ENCODE measurements around the gene SIX1. TPM values are rescaled to one million over a fixed set of nuclear protein-coding genes. Genes with fewer than 3 reads are reported as not detected.

The SIX1 gene
- total RNA-seq, 2 experiments from 2014 or later = 0.47 to 0.89 TPM

DNA sequence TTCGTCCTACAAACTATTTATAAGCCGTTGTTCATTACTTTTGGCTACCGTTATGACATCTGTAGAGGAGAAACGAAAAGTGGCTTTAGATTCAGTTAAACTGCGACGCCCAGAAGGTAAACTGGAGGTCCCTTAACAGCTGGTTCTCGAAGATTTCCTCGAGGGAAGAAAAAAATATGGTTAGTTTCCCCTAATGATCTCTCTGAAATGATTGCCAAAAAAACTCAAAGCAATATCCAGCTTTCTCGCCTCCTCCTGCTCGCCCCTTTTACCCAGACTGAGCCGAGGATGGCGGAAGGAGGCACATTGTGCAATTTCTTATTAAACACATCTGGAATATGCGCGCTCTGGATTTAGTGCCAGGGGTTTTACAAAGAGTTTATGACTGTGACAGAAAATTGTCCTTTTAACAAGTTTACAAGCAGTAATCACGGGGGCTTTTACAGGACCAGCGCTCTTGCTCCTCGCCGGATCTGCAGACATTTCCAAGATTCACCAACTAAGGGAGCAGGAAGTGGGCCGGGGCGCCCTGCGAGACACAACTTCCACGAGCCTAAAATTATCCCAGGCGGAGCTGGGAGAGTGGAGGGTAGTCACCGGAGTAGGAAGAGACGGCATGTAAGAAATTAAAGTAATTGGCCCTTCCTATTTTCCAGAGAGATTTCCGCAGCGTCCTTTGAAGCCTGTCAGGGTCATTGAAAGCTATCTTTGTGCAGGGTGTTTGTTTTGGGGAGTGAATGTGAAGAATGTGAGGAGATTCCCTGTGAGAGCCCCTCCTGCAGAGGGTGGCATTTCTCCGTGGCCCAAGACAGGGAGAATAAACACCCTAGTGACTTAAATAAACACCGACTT is 5.6 kb downstream of the SIX1 start:
- Mint-ChIP-seq H3K9me3 (ENCODE audit: low read depth) (no peaks in the 10 kb centered on the region), H3K4me1 (peaks cover 32% of the 10 kb centered on the region), H3K27ac (no peak overlapping the region), H3K4me3 (no peak overlapping the region), H3K36me3 (peaks cover 2% of the 10 kb centered on the region), H3K27me3 (peaks cover 95% of the 10 kb centered on the region)
- ATAC-seq (no peak), DNase-seq (no peak)
- CTCF ChIA-PET = interaction anchor here (0.5 to 3.4 kb wide), 6 partner anchors 13 to 628 kb away, joined by 3 to 13 read pairs (median 4); partner anchors contain the start of genes SLC38A6 and TRMT5

DNA sequence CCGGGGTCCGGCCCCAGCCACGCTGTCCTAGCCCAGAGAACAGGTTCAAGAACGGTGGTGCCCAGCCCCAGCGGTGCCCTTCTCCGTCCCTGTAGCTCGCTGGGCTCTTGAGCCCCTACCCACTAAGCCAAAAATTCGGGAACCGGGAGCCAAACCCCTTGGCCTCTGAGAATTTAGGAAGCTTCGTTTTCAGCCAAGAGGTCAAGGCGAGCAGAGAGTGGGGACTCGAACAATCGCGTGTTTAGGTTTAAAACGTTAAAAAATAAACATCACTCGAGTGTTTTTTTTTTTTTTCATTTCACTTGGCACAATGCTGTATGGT is 6.2 kb downstream of the SIX1 start:
- no peak overlapping the region for H3K4me3 Mint-ChIP-seq

DNA sequence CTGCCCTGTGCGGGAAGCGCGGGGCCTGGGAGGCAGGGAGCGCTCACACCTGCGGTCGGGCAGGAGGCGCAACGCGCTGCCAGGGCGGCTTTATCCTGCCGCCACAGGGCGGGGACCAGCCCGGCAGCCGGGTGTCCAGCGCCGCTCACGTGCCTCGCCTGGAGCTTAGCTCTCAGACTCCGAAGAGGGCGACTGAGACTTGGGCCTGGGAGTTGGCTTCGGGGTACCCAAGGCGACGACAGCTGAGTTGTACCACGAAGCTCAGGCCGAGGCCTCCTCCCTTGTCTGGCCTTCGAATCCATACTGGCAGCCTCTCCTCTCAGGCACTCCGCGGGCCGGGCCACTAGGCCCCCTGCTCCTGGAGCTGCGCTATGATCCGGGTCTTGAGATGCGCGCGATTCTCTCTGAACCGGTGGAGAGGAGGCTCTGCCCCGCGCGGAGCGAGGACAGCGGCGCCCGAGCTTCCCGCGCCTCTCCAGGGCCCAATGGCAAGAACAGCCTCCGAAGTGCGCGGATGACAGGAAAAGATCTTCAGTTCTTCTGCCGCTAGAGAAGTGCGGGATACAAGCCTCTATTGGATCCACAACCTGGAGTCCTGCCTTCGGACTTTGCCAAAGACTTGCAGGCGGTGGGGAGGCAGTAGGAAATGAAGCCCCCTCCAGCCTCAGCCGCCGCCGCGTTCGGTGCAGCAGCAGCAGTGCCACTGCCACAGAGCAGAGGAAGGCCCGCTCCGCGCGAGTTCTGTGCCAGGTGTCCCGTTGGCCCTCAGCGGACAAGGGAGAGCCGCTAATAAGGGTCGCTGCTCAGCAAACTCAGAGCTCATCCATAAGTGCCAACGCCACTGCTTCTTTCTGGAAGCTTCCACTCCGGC is 6.8 kb downstream of the SIX1 start:
- H3K27me3 Mint-ChIP-seq = peaks cover 96% of the 10 kb centered on the region
- peaks cover 4% of the 10 kb centered on the region for H3K36me3 Mint-ChIP-seq
- peaks cover 30% of the 10 kb centered on the region for H3K4me1 Mint-ChIP-seq
- no peak for DNase-seq
- no peak overlapping the region for H3K27ac Mint-ChIP-seq
- CTCF ChIA-PET = interaction anchor here (0.8 to 3.4 kb wide), 5 partner anchors 14 to 616 kb away, joined by 3 to 13 read pairs (median 3); partner anchors contain the start of genes SLC38A6 and TRMT5
- no peaks in the 10 kb centered on the region for H3K9me3 Mint-ChIP-seq (ENCODE audit: low read depth)
- peak; percentile 30 for ATAC-seq
- H3K4me3 Mint-ChIP-seq = no peak overlapping the region

More for the DNA sequence above, 6.2 kb downstream of the SIX1 start:
- H3K27ac Mint-ChIP-seq = no peak overlapping the region
- CTCF ChIA-PET = interaction anchor here (0.8 to 3.4 kb wide), 4 partner anchors 14 to 616 kb away, joined by 3 to 13 read pairs (median 4); partner anchors contain the start of genes SLC38A6 and TRMT5
- peaks cover 34% of the 10 kb centered on the region for H3K4me1 Mint-ChIP-seq
- ATAC-seq (no peak), DNase-seq (no peak)
- H3K27me3 Mint-ChIP-seq = peaks cover 97% of the 10 kb centered on the region
- H3K36me3 Mint-ChIP-seq = peaks cover 4% of the 10 kb centered on the region
- H3K9me3 Mint-ChIP-seq (ENCODE audit: low read depth) = no peaks in the 10 kb centered on the region

DNA sequence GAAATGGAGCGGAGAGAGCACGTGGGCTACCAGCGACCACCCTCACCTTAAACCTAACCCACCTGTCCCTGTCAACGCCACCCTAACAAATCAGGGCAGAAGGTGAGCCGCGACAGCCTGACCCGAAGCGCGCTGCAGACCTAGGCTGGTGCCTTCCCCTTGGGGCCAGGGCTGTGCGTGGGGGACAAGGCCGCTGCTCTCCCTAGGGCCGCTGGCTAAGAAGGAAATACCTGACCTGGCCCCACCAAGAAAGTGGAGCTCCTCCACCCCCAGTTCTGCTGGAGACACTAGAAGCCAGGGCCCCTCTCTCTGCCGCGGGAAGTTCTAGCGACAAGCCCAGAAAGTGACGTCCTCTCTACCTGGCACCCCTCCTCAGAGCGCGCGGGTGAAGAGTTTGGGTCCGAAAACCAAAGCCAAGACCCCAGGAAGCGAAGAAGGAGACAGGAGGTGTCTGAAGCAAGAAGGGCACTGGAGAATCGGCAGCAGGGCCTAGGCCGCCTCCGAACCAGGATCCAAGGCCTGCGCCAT is 7.5 kb downstream of the SIX1 start:
- DNase-seq (no peak), ATAC-seq (no peak)
- H3K9me3 Mint-ChIP-seq (ENCODE audit: low read depth) = no peaks in the 10 kb centered on the region
- no peak overlapping the region for H3K4me3 Mint-ChIP-seq
- no peak overlapping the region for H3K27ac Mint-ChIP-seq
- peaks cover 27% of the 10 kb centered on the region for H3K4me1 Mint-ChIP-seq
- CTCF ChIA-PET = interaction anchor here (1.1 to 3.4 kb wide), 3 partner anchors 15 to 339 kb away, joined by 3 to 13 read pairs (median 4); partner anchors contain the start of genes SLC38A6 and TRMT5
- peaks cover 4% of the 10 kb centered on the region for H3K36me3 Mint-ChIP-seq
- peaks cover 95% of the 10 kb centered on the region for H3K27me3 Mint-ChIP-seq

DNA sequence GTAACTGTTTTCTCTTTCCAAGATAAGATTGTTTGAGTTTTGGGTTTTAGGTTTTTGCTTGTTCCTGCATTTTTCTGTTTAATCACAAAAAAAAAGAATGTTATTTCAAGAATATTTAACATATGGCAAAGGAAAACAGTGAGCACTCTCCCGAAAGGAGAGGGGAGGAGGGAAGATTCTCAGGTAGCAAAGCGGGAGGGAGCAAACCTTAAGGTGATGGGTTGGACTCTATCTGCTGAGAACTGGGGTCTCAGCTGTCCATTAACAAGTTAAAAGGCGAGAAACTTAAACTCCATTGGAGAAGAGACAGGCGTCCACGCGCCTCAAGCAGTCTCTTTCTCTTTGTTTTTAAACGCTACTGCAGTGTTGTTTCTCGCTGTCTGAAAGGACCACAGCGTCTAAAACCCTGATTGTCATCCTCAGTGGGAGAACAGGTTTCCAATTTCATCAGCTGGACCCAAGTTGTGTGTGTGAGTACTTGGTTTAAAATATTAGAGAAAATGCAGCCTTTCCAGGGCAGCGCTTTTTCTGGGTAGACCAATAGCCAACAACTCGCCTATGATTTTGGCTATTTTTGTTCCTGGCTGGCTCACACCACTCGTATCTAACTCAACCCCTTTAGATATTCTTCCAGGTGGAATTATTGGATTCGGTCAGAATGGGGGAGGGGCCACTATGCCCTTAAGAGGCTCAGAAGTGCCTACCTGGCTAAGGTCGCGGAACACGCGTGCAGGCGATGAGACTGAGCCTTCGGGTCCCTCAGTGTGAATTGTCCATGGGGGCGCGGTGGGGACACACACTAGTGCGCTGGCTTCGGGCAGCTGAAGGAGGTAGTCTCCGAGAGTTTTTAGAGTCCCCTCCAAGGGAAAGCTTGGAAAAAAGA is 8.2 kb downstream of the SIX1 start:
- no peak for DNase-seq
- Mint-ChIP-seq H3K9me3 (ENCODE audit: low read depth) (no peaks in the 10 kb centered on the region), H3K4me3 (no peak overlapping the region)

DNA sequence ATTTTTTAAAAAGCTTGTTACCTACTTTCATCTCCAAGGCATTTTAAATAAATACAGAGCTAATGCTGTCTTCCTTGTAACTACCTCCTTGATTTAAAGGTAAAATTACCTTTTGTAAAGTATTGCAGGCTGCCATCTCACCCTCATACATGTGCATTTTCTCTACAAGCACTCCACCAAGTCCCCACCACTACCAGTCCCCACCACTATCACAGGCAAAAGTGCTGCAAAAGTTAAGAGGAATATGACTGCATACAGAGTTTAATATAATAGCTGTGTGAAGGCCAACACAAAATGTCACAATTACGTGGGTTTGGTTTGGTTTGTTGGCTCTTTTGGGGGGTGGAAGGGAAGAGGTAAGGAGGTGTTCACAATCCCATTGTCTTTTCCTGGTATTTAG is 9.6 kb downstream of the SIX1 start:
- H3K9me3 Mint-ChIP-seq (ENCODE audit: low read depth) = no peaks in the 10 kb centered on the region
- H3K36me3 Mint-ChIP-seq = peaks cover 6% of the 10 kb centered on the region
- H3K27ac Mint-ChIP-seq = no peak overlapping the region
- ATAC-seq (no peak), DNase-seq (no peak)
- H3K27me3 Mint-ChIP-seq = peaks cover 95% of the 10 kb centered on the region
- peaks cover 21% of the 10 kb centered on the region for H3K4me1 Mint-ChIP-seq
- CTCF ChIA-PET = interaction anchor here (1.2 to 1.6 kb wide), 3 partner anchors 10 to 17 kb away, joined by 4 to 5 read pairs (median 4); no protein-coding TSS in a partner anchor
- H3K4me3 Mint-ChIP-seq = no peak overlapping the region

More for the DNA sequence above, 8.2 kb downstream of the SIX1 start:
- Mint-ChIP-seq H3K27ac (no peak overlapping the region), H3K36me3 (peaks cover 4% of the 10 kb centered on the region), H3K4me1 (peaks cover 27% of the 10 kb centered on the region), H3K27me3 (peaks cover 95% of the 10 kb centered on the region)
- CTCF ChIA-PET = interaction anchor here (0.8 to 1.6 kb wide), 2 partner anchors 11 to 382 kb away, joined by 3 to 4 read pairs; no protein-coding TSS in a partner anchor
- ATAC-seq = no peak

DNA sequence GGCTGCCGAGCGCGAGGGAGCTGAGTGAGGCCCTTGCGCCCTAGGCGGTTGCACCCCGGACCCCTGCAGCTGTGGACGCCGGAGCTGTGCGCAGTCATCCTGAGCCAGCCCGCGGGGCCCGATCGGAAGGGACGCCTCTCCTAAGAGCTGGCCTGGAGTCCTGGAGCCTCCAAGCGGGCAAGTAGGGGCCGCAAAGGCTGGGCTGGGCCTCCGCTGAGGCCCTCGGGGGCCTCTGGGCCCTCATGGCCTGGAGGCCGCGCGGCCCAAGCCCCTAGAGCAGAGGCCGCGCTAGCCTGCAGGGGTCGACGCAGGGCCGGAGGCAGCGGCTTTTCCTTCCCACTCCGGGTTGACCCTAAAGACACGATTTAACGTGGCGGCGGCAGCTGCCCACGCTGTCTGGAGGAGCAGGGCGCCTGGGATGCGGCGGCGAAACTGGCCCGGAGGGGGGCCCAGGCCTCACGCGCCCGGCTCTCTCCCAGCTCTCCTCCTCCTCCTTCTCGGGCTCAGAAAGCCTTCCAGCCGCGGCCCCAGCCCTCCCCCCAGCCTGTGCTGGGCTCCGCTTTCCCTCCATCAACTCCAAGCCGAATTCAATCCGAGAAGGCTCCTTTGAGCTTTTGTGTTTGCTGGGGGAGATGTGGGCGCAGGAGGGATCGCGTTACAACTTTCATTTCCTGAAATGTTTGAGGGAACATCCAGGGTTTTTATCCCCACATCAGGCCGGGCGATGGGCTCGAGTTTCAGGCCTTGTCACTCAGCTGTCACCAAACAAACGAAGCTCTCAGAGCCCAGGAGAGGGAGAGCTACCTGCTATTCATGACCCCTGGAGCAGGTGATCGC is 11.6 kb downstream of the SIX1 start:
- Mint-ChIP-seq H3K4me3 (no peak overlapping the region), H3K9me3 (ENCODE audit: low read depth) (no peaks in the 10 kb centered on the region), H3K27me3 (peaks cover 77% of the 10 kb centered on the region), H3K36me3 (peaks cover 4% of the 10 kb centered on the region), H3K4me1 (peaks cover 19% of the 10 kb centered on the region), H3K27ac (no peak overlapping the region)
- no peak for ATAC-seq
- CTCF ChIA-PET = interaction anchor here (0.8 to 1.7 kb wide), 6 partner anchors 10 to 38 kb away, joined by 3 to 6 read pairs (median 4); no protein-coding TSS in a partner anchor
- DNase-seq = no peak

DNA sequence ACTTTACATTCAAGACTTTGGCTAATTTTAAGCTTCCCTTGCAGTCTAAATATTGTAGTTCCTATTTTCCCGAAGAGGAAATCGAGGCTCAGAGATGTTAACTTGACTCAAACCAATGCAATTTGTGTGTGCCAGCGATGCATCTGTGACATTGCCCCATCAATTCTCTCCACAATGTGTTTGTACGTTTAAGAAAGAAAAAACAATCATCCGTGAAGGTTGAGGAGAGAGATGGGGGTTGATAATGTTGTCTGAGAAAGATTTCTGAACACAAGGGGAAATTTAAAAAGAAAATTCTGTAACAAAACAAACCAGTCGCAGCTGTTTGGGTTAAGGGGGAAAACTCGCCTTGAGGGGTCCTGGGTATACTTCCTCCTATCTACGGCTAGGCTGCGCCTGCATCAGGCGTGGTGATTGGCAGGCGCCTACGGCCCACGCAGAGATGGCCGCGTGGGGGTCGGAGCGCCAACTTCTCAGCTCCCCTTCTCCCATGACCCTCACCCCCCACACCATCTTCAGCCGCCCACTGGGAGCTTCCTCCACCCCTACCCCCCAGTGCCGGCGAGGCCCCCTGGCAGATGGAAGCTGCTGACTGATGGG is 12.3 kb downstream of the SIX1 start:
- H3K36me3 Mint-ChIP-seq = peaks cover 4% of the 10 kb centered on the region
- peaks cover 71% of the 10 kb centered on the region for H3K27me3 Mint-ChIP-seq
- DNase-seq = no peak
- no peak overlapping the region for H3K4me3 Mint-ChIP-seq
- H3K27ac Mint-ChIP-seq = peak overlapping the region; percentile 3
- no peaks in the 10 kb centered on the region for H3K9me3 Mint-ChIP-seq (ENCODE audit: low read depth)
- peaks cover 23% of the 10 kb centered on the region for H3K4me1 Mint-ChIP-seq
- CTCF ChIA-PET = interaction anchor here (0.8 to 1.7 kb wide), 4 partner anchors 12 to 37 kb away, joined by 3 to 6 read pairs (median 4); no protein-coding TSS in a partner anchor
- ATAC-seq = no peak

DNA sequence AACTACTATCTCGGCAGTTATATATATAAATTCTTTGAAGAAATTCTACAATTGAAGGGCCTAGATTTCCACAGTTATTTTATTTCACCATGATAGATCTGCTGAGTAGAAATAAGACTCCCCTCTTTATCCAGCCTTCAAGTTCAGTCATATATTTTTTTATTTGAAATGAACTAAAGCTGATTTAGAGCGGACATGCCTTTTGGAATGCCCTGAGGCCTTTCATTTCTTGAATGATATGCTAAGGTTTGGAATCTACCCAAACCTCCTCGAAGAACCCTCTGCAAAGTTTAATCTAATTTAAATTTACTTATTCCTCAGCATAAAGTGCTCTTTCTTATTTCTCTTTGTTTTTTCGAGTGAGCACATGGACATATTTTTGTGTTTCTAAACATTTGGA is 15.1 kb downstream of the SIX1 start:
- no peak for DNase-seq
- CTCF ChIA-PET = no interaction called here
- peaks cover 59% of the 10 kb centered on the region for H3K27me3 Mint-ChIP-seq
- H3K4me3 Mint-ChIP-seq = no peak overlapping the region
- ATAC-seq = no peak
- H3K4me1 Mint-ChIP-seq = peaks cover 27% of the 10 kb centered on the region
- H3K36me3 Mint-ChIP-seq = peaks cover 4% of the 10 kb centered on the region
- H3K9me3 Mint-ChIP-seq (ENCODE audit: low read depth) = no peaks in the 10 kb centered on the region
- no peak overlapping the region for H3K27ac Mint-ChIP-seq

DNA sequence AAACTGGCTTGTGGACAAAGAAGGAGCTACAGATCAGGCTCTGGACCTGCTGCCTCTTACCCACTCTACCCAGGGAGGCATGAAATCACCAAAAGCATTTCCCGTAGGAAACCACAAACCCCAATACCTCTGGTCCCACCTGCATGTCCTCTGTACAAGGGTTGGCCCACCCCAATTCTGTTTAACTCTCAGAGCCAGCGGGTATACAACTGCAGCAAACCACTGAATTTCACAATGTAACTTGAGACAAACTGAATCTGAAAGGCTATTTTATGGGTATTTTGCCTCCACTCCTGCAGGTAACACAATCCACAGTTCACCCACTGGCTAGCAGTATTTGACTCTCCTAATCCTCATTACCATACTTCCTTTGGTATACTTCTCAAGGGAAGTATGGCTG is 16.5 kb downstream of the SIX1 start:
- peak; percentile 78 for ATAC-seq
- CTCF ChIA-PET = interaction anchor here (1.2 to 2.5 kb wide), 7 partner anchors 9 to 637 kb away, joined by 3 to 11 read pairs (median 4); no protein-coding TSS in a partner anchor
- peaks cover 23% of the 10 kb centered on the region for H3K4me1 Mint-ChIP-seq
- no peaks in the 10 kb centered on the region for H3K9me3 Mint-ChIP-seq (ENCODE audit: low read depth)
- peak; percentile 71 for DNase-seq
- peaks cover 3% of the 10 kb centered on the region for H3K36me3 Mint-ChIP-seq
- H3K27ac Mint-ChIP-seq = peak overlapping the region; percentile 12
- peak overlapping the region; percentile 25 for H3K4me3 Mint-ChIP-seq
- peaks cover 54% of the 10 kb centered on the region for H3K27me3 Mint-ChIP-seq

DNA sequence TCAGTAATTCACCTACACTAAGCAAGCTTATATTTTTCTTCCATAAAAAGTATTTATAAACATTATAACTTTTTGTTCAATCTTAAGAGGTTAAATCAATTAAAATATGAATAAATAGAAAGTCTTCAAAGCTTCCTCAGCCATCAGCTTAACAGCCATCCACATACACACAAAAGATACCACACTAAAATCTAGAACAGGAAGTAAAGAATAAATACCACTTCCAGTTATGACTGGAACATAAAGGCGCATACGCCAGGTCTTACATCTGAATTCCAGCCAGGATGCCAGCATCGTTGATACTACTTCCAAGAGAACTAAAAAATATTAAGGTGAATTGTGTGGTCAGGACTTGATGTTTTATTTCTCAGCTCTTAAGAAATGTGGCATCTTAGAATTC is 17.0 kb downstream of the SIX1 start:
- no peak overlapping the region for H3K27ac Mint-ChIP-seq
- peak; percentile 80 for ATAC-seq
- peaks cover 23% of the 10 kb centered on the region for H3K4me1 Mint-ChIP-seq
- H3K9me3 Mint-ChIP-seq (ENCODE audit: low read depth) = no peaks in the 10 kb centered on the region
- peak overlapping the region; percentile 25 for H3K4me3 Mint-ChIP-seq
- DNase-seq = no peak
- H3K36me3 Mint-ChIP-seq = peaks cover 3% of the 10 kb centered on the region
- H3K27me3 Mint-ChIP-seq = peaks cover 51% of the 10 kb centered on the region
- CTCF ChIA-PET = interaction anchor here (1.2 to 2.5 kb wide), 7 partner anchors 8 to 637 kb away, joined by 3 to 11 read pairs (median 4); no protein-coding TSS in a partner anchor
